Stomach smooth muscle (tissue), 2 donors: ENCODE results near the gene PTCSC3.
"Not testable (repeated sequence)": the region's sequence is repeated elsewhere in the genome, so short reads cannot be mapped to it uniquely, and the experiment has no call there.

Experiments
- H3K27ac ChIP-seq: one replicate; pipeline ENCODE4 v1.7.0; 2013; ENCODE audit warnings: mild to moderate bottlenecking, low read length, inconsistent platforms
- H3K27me3 ChIP-seq, 2 donors: one replicate each; pipeline ENCODE4 v1.7.0; 2013; ENCODE audit warnings: low read length in 2 of 2; ENCODE audit not compliant: insufficient read depth in 2 of 2, control insufficient read depth in 1 of 2
- H3K36me3 ChIP-seq, 2 donors: one replicate each; pipeline ENCODE4 v1.7.0; 2013; ENCODE audit warnings: low read length in 2 of 2; ENCODE audit not compliant: control insufficient read depth in 2 of 2, insufficient read depth in 2 of 2
- H3K4me1 ChIP-seq: one replicate; pipeline ENCODE4 v1.7.0; 2013; ENCODE audit warnings: low read length; ENCODE audit not compliant: control insufficient read depth, insufficient read depth
- H3K4me3 ChIP-seq, 2 donors: one replicate each; pipeline ENCODE4 v1.7.0; 2013; ENCODE audit warnings: low read length in 2 of 2
- H3K9ac ChIP-seq, 2 donors: one replicate each; pipeline ENCODE4 v1.7.0; 2013; ENCODE audit warnings: low read length in 2 of 2, mild to moderate bottlenecking in 1 of 2
- H3K9me3 ChIP-seq, 2 donors: one replicate each; pipeline ENCODE4 v1.7.0; 2013; ENCODE audit warnings: low read length in 2 of 2; ENCODE audit not compliant: control insufficient read depth in 2 of 2
- donor health status: healthy.
- donor health status: Pancreatic carcinoma.

Gene PTCSC3

DNA sequence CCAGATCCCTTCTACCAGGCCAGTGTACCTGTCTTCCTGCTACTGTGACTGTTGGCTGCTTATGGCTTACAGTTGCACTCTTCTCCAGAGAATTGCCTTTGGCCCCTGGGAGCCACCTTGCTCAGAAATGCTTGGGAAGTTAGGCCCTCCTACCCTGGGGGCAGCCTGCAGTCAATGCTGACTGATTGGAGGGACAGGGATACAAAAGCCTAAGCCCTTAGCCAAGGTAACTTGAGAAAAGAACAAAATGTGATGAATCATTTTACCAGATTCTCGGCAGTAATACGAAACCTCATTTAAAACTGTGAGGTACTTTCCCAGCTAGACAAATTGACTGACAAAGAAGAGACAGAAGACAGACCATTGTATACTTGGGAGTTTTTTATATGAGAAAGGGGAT, 47.3 kb downstream of the PTCSC3 start:
- H3K4me1 ChIP-seq: no peaks in the 10 kb centered on the region
- H3K27me3 ChIP-seq: no peaks in the 10 kb centered on the region
- H3K36me3 ChIP-seq: no peaks in the 10 kb centered on the region
- H3K9me3 ChIP-seq: peaks cover 3 to 5% of the 10 kb centered on the region in 2 donors
- no peak overlapping the region for H3K9ac ChIP-seq
- no peak overlapping the region for H3K27ac ChIP-seq
- no peak overlapping the region for H3K4me3 ChIP-seq

DNA sequence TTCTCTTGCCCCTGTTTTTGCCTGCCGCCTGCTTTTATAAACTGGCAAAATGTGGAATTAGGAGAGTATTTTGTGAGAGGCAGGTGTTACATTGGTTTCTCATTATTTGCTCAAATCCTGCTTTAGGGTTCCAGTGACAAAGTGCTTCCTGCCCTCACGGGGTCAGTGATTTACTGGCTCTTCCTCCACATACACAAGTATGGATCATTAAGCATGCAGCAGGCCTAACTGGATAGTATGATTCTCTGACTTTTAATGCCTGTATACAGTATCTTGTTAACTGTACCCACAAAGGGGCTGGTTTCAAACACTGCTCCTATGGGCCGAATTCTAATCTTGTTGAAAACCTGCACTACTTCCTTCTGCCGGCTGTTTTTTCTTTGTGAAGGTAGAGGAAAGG, 63.2 kb downstream of the PTCSC3 start:
- no peaks in the 10 kb centered on the region for H3K4me1 ChIP-seq
- no peaks in the 10 kb centered on the region for H3K9me3 ChIP-seq
- H3K9ac ChIP-seq: no peak overlapping the region
- no peaks in the 10 kb centered on the region for H3K36me3 ChIP-seq
- H3K27me3 ChIP-seq: no peaks in the 10 kb centered on the region
- H3K4me3 ChIP-seq: no peak overlapping the region
- no peak overlapping the region for H3K27ac ChIP-seq

DNA sequence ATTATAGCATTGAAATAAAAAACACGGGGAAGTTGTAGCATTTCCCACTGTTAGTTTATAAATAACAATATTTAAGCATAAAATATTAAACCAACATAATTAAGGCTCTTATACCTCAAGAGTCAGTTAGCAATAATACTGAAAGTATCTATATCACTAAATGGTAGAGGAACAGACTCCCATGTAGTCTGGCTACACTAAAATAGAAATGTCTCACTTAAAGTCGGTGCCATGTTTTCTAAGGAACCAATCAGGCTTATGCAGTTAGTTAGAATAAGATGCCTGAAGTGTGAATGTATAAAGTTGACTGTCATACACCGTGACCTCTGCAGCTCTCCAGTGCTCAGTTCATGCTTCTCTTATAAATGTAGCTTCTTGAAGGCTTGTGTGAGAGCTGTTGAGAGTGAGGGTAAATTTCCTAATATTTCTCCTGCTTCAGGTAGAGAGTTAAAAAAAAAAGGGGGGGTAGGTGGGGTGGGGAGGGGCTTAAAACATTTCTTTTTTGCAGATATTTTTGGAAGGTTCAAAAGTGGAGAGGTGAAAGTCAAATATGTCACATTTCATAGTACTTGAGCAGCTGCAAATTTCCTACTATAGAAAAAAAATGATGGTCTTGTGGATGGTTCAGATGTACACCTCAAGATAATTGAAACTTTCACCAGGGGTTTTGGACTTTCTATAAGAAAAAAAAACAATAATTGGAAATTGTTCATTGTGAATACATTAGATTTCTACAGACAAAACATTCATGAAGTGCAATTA, 64.5 kb downstream of the PTCSC3 start:
- H3K36me3 ChIP-seq: no peaks in the 10 kb centered on the region
- H3K27me3 ChIP-seq: no peaks in the 10 kb centered on the region
- H3K4me3 ChIP-seq: no peak overlapping the region

DNA sequence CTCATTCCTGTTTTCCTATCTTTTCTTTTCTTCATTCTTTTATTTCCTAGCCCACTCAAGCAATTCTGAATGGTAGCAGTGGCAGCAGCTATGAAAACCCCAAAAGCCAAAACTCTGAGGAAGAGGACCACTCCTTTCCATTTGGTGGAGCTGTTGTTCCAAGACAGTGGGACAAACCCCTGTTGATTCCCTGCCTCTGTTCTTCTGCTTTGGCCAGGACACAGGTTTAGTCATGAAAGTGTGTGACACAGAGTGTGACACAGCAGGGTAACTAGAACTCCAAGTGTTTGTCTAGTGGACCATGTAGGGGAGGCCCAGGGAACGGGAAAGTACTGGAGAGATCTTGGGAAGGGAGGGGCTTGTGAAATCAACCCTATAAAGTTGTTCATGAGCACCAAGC, 71.1 kb downstream of the PTCSC3 start:
- Histone ChIP-seq H3K27me3 (no peaks in the 10 kb centered on the region), H3K9me3 (no peaks in the 10 kb centered on the region), H3K36me3 (no peaks in the 10 kb centered on the region), H3K9ac (no peak overlapping the region), H3K4me3 (no peak overlapping the region), H3K27ac (no peak overlapping the region), H3K4me1 (no peaks in the 10 kb centered on the region)

More for the DNA sequence above, 64.5 kb downstream of the PTCSC3 start:
- H3K27ac ChIP-seq: no peak overlapping the region
- no peaks in the 10 kb centered on the region for H3K9me3 ChIP-seq
- no peak overlapping the region for H3K9ac ChIP-seq
- H3K4me1 ChIP-seq: no peaks in the 10 kb centered on the region

GRCh38 chr14:36104258-36104657, 72.3 kb downstream of the PTCSC3 start:
- not testable (repeated sequence) for H3K9me3 ChIP-seq, H3K27ac ChIP-seq, H3K36me3 ChIP-seq, H3K4me1 ChIP-seq, H3K9ac ChIP-seq, H3K27me3 ChIP-seq, H3K4me3 ChIP-seq

- Histone ChIP-seq H3K27ac (no peak overlapping the region), H3K36me3 (no peaks in the 10 kb centered on the region), H3K9ac (no peak overlapping the region), H3K27me3 (no peaks in the 10 kb centered on the region), H3K4me1 (no peaks in the 10 kb centered on the region), H3K9me3 (no peaks in the 10 kb centered on the region), H3K4me3 (no peak overlapping the region)
Observed at GRCh38 chr14:36099619-36100018, 76.9 kb downstream of the PTCSC3 start.

DNA sequence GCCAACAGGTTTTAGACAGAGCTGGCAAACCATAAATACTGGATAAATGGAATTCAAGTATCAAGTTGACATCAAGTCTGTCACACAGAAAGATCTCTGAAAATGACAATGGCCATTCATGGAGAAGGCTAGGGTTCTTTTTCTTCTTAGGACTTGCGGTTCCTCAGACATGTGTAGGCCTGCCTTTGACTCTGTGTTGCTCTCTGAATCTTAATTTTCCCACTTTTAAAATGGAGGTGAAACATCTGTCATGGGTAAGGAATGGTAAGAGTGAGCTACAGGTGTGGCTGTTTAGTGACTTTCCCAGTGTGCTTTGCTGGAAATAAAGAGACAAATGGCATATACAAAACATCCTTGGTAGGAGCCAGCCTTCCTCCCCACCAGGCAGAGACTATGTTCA, 79.2 kb downstream of the PTCSC3 start:
- Histone ChIP-seq H3K36me3 (no peaks in the 10 kb centered on the region), H3K4me1 (no peaks in the 10 kb centered on the region), H3K27ac (no peak overlapping the region), H3K27me3 (no peaks in the 10 kb centered on the region), H3K9me3 (no peaks in the 10 kb centered on the region), H3K9ac (no peak overlapping the region), H3K4me3 (no peak overlapping the region)

DNA sequence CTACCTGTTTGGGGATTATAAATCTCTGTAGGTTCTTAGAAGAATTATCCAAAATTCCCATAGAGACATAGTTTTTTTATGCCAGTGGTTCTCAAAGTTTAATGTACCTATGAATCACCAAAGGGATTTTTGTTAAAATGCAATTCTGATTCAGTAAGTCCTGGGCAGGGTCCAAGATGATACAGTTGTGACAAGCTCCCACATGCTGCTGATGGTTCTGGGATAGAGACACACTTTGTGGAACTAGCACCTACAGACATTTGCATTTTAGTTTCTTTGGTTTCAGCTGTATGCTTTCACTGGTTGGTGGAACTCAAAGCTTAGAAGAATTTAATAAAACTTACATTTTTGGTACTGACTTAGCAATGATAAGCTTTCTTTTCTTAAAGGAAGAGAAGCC, 80.4 kb downstream of the PTCSC3 start:
- Histone ChIP-seq H3K9ac (no peak overlapping the region), H3K27me3 (no peaks in the 10 kb centered on the region), H3K9me3 (no peaks in the 10 kb centered on the region), H3K4me3 (no peak overlapping the region), H3K36me3 (no peaks in the 10 kb centered on the region), H3K27ac (no peak overlapping the region), H3K4me1 (no peaks in the 10 kb centered on the region)

DNA sequence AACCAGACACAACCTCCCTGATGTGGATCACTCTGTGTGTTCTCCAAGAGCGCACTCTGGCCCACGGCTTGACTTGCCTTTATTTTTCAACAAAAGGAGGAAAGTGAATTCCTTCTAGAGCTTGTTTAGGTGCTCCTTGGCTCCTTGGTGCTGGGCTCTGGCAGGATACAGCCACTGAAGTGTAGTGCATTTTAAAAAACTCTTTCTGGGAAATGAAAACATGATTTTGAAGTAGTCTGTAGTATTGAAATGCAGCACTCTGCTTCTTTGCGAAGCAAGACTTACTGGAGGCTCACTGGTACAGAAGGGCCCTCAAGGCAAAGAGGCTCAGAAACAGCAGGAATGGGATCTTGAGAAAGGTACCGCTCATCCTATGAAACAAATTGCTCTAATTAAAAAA, 81.6 kb downstream of the PTCSC3 start:
- Histone ChIP-seq H3K27me3 (no peaks in the 10 kb centered on the region), H3K9me3 (no peaks in the 10 kb centered on the region), H3K4me3 (no peak overlapping the region), H3K4me1 (no peaks in the 10 kb centered on the region), H3K9ac (no peak overlapping the region), H3K27ac (no peak overlapping the region), H3K36me3 (no peaks in the 10 kb centered on the region)

- no peak overlapping the region for H3K27ac ChIP-seq
- H3K36me3 ChIP-seq: no peaks in the 10 kb centered on the region
- H3K9me3 ChIP-seq: peaks cover 0 to 3% of the 10 kb centered on the region in 2 donors
- no peak overlapping the region for H3K9ac ChIP-seq
- no peaks in the 10 kb centered on the region for H3K4me1 ChIP-seq
- no peaks in the 10 kb centered on the region for H3K27me3 ChIP-seq
- H3K4me3 ChIP-seq: no peak overlapping the region
Observed at GRCh38 chr14:36091096-36091495, 85.4 kb downstream of the PTCSC3 start.

- no peaks in the 10 kb centered on the region for H3K36me3 ChIP-seq
- H3K27ac ChIP-seq: no peak overlapping the region
- no peaks in the 10 kb centered on the region for H3K4me1 ChIP-seq
- H3K9me3 ChIP-seq: peaks cover 0 to 3% of the 10 kb centered on the region in 2 donors
- no peak overlapping the region for H3K4me3 ChIP-seq
- no peaks in the 10 kb centered on the region for H3K27me3 ChIP-seq
- H3K9ac ChIP-seq: no peak overlapping the region
Observed at GRCh38 chr14:36087411-36087810, 89.1 kb downstream of the PTCSC3 start.
